ENCODE data around the gene CHKA. TPM values are rescaled to one million over a fixed set of nuclear protein-coding genes. Genes with fewer than 3 reads are reported as not detected.

Gene CHKA
- total and polyA plus RNA-seq, 2 of the 4 experiments (the other 2 are of a cell fraction) = 4.5 to 8.4 TPM

DNA sequence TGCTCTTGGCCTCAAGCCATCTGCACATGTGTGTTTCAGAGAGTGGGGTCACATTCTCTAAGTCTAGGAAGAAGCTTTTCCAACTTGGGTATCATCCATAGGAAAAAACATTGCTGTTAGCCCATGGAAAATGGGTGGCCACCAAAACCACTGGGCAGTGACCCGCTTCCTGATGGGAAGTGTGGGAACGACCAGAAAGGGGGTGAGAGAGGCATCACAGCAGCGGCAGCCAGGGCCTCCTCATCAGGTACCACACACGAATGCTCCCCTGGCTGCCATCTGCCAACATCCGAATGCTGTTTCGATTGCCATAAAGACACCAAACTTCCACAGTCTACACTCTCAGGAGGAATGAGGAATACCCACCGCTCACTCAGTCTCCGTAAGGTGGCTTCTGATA lies 40.3 kb downstream of the CHKA start:
- H2BK5ac ChIP-seq (ENCODE audit: low read depth, low read length, poor library complexity, severe bottlenecking) = no peak overlapping the region
- H3K4ac ChIP-seq (ENCODE audit: low read depth, low read length) = no peak overlapping the region
- no peak overlapping the region for H3K4me2 ChIP-seq (ENCODE audit: low read depth, low read length)
- no TSS peak for BruUV-seq (replicated peaks)
- H3K14ac ChIP-seq (replicated peaks; ENCODE audit: low read depth, low read length) = no peak overlapping the region
- H2BK20ac ChIP-seq (ENCODE audit: low read depth, low read length) = no peak overlapping the region
- H3K23ac ChIP-seq (ENCODE audit: low read depth, low read length) = no peak overlapping the region
- H3K9me3 ChIP-seq (ENCODE audit: control insufficient read depth, insufficient read depth, low read length) = no peaks in the 10 kb centered on the region
- no peaks in the 10 kb centered on the region for H3K27me3 ChIP-seq (ENCODE audit: control insufficient read depth, insufficient read depth, low read length)
- peaks cover 0 to 3% of the 10 kb centered on the region in 2 experiments; a peak in 1 of 4 replicates for H3K79me1 ChIP-seq (ENCODE audit: low read depth in 1 of 2, low read length in 2 of 2)
- DNase-seq = no peak
- H3K9me1 ChIP-seq (ENCODE audit: insufficient read depth, low read length) = peaks cover 3% of the 10 kb centered on the region
- no peak overlapping the region for H3K9ac ChIP-seq (ENCODE audit: low read depth, low read length)
- peaks cover 9% of the 10 kb centered on the region for H3K36me3 ChIP-seq (ENCODE audit: control insufficient read depth, insufficient read depth, low read length)
- H3K56ac ChIP-seq (ENCODE audit: extremely low read depth, insufficient read depth, low read length) = no peak overlapping the region
- H4K5ac ChIP-seq (ENCODE audit: low read depth, low read length) = no peak overlapping the region
- intact Hi-C loops (cut with micrococcal nuclease) (no loop called here), dilution Hi-C loops (cut with HindIII; ENCODE audit: low sequenced_read_pairs, unreplicated experiment) (no loop called here), in situ Hi-C loops (cut with MboI; ENCODE audit: low sequenced_read_pairs) (no loop called here)
- no peak overlapping the region for H2AK5ac ChIP-seq (ENCODE audit: low read depth, low read length)
- H2BK120ac ChIP-seq (ENCODE audit: low read depth, low read length) = no peak overlapping the region
- H2AK9ac ChIP-seq (replicated peaks; ENCODE audit: low read depth, low read length, poor library complexity) = no peak overlapping the region
- no peak overlapping the region for H4K91ac ChIP-seq (ENCODE audit: insufficient read depth, low read depth, low read length)
- no peak overlapping the region for H2AFZ ChIP-seq (replicated peaks; ENCODE audit: low read length, poor library complexity)
- ChIA-PET CTCF (no interaction called here), POLR2A (ENCODE audit: unreplicated experiment) (no interaction called here)
- H3K18ac ChIP-seq (ENCODE audit: low read depth, low read length) = no peak overlapping the region
- TF ChIP-seq BHLHE40 (IDR thresholded peaks at IDR 0.05; ENCODE audit: low read depth, low read length) (no peak), MAFK (IDR thresholded peaks at IDR 0.05; ENCODE audit: low read depth, low read length) (no peak), CHD1 (IDR thresholded peaks at IDR 0.05; ENCODE audit: low read depth, low read length) (no peak), MAZ (IDR thresholded peaks at IDR 0.05; ENCODE audit: borderline replicate concordance, low read depth, low read length) (no peak), MXI1 (IDR thresholded peaks at IDR 0.05; ENCODE audit: borderline replicate concordance, low read depth, low read length) (no peak), CEBPB (IDR thresholded peaks at IDR 0.05; ENCODE audit: low read depth, low read length) (no peak), POLR2A (IDR thresholded peaks at IDR 0.05; ENCODE audit: low read depth, low read length) (no peak), FOS (IDR thresholded peaks at IDR 0.05; ENCODE audit: low read depth, low read length) (no peak), ELK1 (IDR thresholded peaks at IDR 0.05; ENCODE audit: borderline replicate concordance, low read depth, low read length) (no peak), RFX5 (IDR thresholded peaks at IDR 0.05; ENCODE audit: low read depth, low read length) (no peak), RAD21 (IDR thresholded peaks at IDR 0.05; ENCODE audit: low read length) (no peak), SMC3 (IDR thresholded peaks at IDR 0.05; ENCODE audit: low read depth, low read length) (no peak), RCOR1 (IDR thresholded peaks at IDR 0.05; ENCODE audit: insufficient replicate concordance, low read length) (no peak), NFE2L2 (IDR thresholded peaks at IDR 0.05; ENCODE audit: low read depth, low read length) (no peak)
- TF ChIP-seq, protein P1, sequence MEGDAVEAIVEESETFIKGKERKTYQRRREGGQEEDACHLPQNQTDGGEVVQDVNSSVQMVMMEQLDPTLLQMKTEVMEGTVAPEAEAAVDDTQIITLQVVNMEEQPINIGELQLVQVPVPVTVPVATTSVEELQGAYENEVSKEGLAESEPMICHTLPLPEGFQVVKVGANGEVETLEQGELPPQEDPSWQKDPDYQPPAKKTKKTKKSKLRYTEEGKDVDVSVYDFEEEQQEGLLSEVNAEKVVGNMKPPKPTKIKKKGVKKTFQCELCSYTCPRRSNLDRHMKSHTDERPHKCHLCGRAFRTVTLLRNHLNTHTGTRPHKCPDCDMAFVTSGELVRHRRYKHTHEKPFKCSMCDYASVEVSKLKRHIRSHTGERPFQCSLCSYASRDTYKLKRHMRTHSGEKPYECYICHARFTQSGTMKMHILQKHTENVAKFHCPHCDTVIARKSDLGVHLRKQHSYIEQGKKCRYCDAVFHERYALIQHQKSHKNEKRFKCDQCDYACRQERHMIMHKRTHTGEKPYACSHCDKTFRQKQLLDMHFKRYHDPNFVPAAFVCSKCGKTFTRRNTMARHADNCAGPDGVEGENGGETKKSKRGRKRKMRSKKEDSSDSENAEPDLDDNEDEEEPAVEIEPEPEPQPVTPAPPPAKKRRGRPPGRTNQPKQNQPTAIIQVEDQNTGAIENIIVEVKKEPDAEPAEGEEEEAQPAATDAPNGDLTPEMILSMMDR (conservative IDR thresholded peaks at IDR 0.05; ENCODE audit: low read depth, low read length) = no peak
- TF ChIP-seq, protein P2, sequence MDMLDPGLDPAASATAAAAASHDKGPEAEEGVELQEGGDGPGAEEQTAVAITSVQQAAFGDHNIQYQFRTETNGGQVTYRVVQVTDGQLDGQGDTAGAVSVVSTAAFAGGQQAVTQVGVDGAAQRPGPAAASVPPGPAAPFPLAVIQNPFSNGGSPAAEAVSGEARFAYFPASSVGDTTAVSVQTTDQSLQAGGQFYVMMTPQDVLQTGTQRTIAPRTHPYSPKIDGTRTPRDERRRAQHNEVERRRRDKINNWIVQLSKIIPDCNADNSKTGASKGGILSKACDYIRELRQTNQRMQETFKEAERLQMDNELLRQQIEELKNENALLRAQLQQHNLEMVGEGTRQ (IDR thresholded peaks at IDR 0.05; ENCODE audit: low read depth, low read length) = no peak
- H4K20me1 ChIP-seq (ENCODE audit: insufficient read depth, low read length) = peaks cover 3% of the 10 kb centered on the region; the same call in 1 of the 2 replicates
- H3K4me1 ChIP-seq (ENCODE audit: control insufficient read depth, insufficient read depth, low read length) = no peaks in the 10 kb centered on the region
- H4K8ac ChIP-seq (ENCODE audit: low read depth in 2 of 2, low read length in 2 of 2) = no peak overlapping the region
- no peak overlapping the region for H2BK15ac ChIP-seq (ENCODE audit: low read depth, low read length)
- ATAC-seq (ENCODE audit: low read depth) = no peak
- 95% methylated on average over 4 of the region's 8 CpGs; no CpG with 5 or more reads in 1 of the 2 experiments for WGBS, 2 experiments (ENCODE audit: extremely low coverage in 2 of 2, insufficient read length in 1 of 2)
- H3K27ac ChIP-seq (ENCODE audit: insufficient read depth, low read length) = no peak overlapping the region
- no peak overlapping the region for H3K4me3 ChIP-seq (ENCODE audit: insufficient read depth, low read depth, low read length)

Data from IMR-90 (cell line).